Measurements from ENCODE around the gene PGS1. TPM values are rescaled to one million over a fixed set of nuclear protein-coding genes. Genes with fewer than 3 reads are reported as not detected.

PGS1 gene
- total RNA-seq, 2 experiments from 2014 or later, result 59.6 to 61.3 TPM

GRCh38 chr17:78338486-78339259 lies 39.8 kb upstream of the PGS1 start:
- ChIA-PET POLR2A (interaction anchor here (0.5 kb wide), 1 partner anchor 1544 kb away, joined by 3 read pairs; no protein-coding TSS in a partner anchor), CTCF (ENCODE audit: unreplicated experiment) (no interaction called here)
- no peaks in the 10 kb centered on the region for H3K9me3 ChIP-seq (ENCODE audit: low read length)
- no TSS peak for BruUV-seq (replicated peaks)
- no peaks in the 10 kb centered on the region for H4K20me1 ChIP-seq (ENCODE audit: insufficient read depth, low read length)
- H3K4me2 ChIP-seq (ENCODE audit: low read length), result peak overlapping the region; percentile 62
- no peaks in the 10 kb centered on the region for H3K36me3 ChIP-seq (ENCODE audit: insufficient read depth, low read length)
- no peak for DNase-seq (ENCODE audit: low spot score)
- intact Hi-C loops (cut with micrococcal nuclease; ENCODE audit: unreplicated experiment), result no loop called here
- H3K4me3 ChIP-seq (ENCODE audit: low read depth, low read length, poor library complexity, severe bottlenecking), result no peak overlapping the region
- no peak overlapping the region for H3K27ac ChIP-seq (ENCODE audit: low read depth, low read length, poor library complexity, severe bottlenecking)
- peaks cover 41% of the 10 kb centered on the region for H3K4me1 ChIP-seq (ENCODE audit: insufficient read depth, low read length, poor library complexity, severe bottlenecking)
- no peak for TF ChIP-seq EZH2phosphoT487 (IDR thresholded peaks at IDR 0.05; ENCODE audit: borderline replicate concordance, low read depth, low read length)
- TF ChIP-seq CTCF (conservative IDR thresholded peaks at IDR 0.05; ENCODE audit: low read length), result peak; percentile 24; the same call in 1 of the 2 replicates
- H3K9me2 ChIP-seq (ENCODE audit: insufficient read depth, low read length), result no peaks in the 10 kb centered on the region
- no peaks in the 10 kb centered on the region for H3K79me2 ChIP-seq (ENCODE audit: insufficient read depth, low read depth, low read length)
- H2AFZ ChIP-seq (ENCODE audit: low read length), result no peak overlapping the region

GRCh38 chr17:78340183-78340955 lies 38.1 kb upstream of the PGS1 start:
- no peak for DNase-seq (ENCODE audit: low spot score)
- Histone ChIP-seq H3K4me1 (ENCODE audit: insufficient read depth, low read length, poor library complexity, severe bottlenecking) (peaks cover 47% of the 10 kb centered on the region), H4K20me1 (ENCODE audit: insufficient read depth, low read length) (no peaks in the 10 kb centered on the region), H3K27ac (ENCODE audit: low read depth, low read length, poor library complexity, severe bottlenecking) (no peak overlapping the region), H3K9me2 (ENCODE audit: insufficient read depth, low read length) (no peaks in the 10 kb centered on the region), H3K4me3 (ENCODE audit: low read depth, low read length, poor library complexity, severe bottlenecking) (no peak overlapping the region), H3K36me3 (ENCODE audit: insufficient read depth, low read length) (no peaks in the 10 kb centered on the region), H3K79me2 (ENCODE audit: insufficient read depth, low read depth, low read length) (no peaks in the 10 kb centered on the region), H3K9me3 (ENCODE audit: low read length) (no peaks in the 10 kb centered on the region), H3K4me2 (ENCODE audit: low read length) (no peak overlapping the region), H2AFZ (ENCODE audit: low read length) (no peak overlapping the region)
- CTCF ChIA-PET (ENCODE audit: unreplicated experiment), result no interaction called here
- BruUV-seq (replicated peaks), result no TSS peak
- no peak for TF ChIP-seq EZH2phosphoT487 (IDR thresholded peaks at IDR 0.05; ENCODE audit: borderline replicate concordance, low read depth, low read length)
- TF ChIP-seq CTCF (conservative IDR thresholded peaks at IDR 0.05; ENCODE audit: low read length), result no peak
- intact Hi-C loops (cut with micrococcal nuclease; ENCODE audit: unreplicated experiment), result loop anchor here (5.0 kb wide), 1 partner anchor 88 kb away; no protein-coding TSS in a partner anchor
- POLR2A ChIA-PET, result interaction anchor here (0.8 kb wide), 1 partner anchor 16 kb away, joined by 3 read pairs; no protein-coding TSS in a partner anchor
